ENCODE measurements around the gene SUZ12.

The SUZ12 gene

DNA sequence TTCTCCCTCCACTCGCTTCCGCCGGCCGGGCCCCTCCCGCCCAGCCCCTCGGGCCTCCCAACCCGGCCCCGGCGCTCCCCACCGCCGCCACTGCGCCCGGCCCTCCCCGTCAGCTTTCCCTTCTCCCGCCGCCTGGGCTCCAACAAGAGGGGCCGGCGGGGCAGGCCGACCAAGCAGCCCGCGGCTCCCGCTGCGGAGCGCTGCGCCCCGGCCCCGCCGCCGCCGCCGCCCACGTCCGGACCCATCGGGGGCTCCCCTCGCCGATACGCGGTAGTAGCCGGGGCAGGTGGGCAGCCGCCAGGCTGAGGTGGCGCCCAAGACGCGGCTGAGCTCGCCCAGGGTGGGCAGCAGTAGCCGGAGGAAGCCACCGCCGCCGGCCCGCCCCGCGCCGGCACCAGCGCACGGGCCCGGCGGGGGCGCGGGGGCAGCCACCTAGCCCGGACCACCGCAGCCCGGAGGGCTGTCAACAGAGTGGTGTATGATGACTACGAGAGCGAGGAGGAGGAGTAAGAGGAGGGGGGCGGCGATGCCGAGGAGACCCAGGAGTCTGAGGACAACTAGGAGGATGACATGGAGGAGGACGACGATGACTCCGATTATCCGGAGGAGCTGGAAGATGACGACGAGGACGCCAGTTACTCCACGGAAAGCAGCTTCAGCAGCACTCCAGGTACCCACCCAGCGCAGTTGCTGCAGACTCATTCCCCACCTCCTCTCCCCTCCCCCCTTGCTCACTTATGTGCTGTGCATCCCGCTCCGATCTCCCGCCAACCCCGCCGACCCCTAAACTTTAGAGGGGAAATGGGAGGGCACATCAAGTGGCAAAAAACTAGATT lies 70.9 kb downstream of the SUZ12 start (continued):
- no peak for TF ChIP-seq ZNF423 (tag by site-specific recombination; IDR thresholded peaks at IDR 0.05)
- TF ChIP-seq, protein P1, sequence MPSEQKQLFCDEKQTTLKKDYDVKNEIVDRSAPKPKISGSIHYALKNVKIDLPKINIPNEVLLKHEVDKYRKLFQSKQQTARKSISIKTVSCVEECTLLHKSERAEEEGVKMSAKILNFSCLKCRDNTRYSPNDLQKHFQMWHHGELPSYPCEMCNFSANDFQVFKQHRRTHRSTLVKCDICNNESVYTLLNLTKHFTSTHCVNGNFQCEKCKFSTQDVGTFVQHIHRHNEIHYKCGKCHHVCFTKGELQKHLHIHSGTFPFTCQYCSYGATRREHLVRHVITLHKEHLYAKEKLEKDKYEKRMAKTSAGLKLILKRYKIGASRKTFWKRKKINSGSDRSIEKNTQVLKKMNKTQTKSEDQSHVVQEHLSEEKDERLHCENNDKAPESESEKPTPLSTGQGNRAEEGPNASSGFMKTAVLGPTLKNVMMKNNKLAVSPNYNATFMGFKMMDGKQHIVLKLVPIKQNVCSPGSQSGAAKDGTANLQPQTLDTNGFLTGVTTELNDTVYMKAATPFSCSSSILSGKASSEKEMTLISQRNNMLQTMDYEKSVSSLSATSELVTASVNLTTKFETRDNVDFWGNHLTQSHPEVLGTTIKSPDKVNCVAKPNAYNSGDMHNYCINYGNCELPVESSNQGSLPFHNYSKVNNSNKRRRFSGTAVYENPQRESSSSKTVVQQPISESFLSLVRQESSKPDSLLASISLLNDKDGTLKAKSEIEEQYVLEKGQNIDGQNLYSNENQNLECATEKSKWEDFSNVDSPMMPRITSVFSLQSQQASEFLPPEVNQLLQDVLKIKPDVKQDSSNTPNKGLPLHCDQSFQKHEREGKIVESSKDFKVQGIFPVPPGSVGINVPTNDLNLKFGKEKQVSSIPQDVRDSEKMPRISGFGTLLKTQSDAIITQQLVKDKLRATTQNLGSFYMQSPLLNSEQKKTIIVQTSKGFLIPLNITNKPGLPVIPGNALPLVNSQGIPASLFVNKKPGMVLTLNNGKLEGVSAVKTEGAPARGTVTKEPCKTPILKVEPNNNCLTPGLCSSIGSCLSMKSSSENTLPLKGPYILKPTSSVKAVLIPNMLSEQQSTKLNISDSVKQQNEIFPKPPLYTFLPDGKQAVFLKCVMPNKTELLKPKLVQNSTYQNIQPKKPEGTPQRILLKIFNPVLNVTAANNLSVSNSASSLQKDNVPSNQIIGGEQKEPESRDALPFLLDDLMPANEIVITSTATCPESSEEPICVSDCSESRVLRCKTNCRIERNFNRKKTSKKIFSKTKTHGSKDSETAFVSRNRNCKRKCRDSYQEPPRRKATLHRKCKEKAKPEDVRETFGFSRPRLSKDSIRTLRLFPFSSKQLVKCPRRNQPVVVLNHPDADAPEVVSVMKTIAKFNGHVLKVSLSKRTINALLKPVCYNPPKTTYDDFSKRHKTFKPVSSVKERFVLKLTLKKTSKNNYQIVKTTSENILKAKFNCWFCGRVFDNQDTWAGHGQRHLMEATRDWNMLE (tag by site-specific recombination; conservative IDR thresholded peaks at IDR 0.05; ENCODE audit: low read depth), result no peak
- TF ChIP-seq ZFP41 (tag by site-specific recombination; IDR thresholded peaks at IDR 0.05; ENCODE audit: borderline replicate concordance), result no peak
- TF ChIP-seq, protein P2, sequence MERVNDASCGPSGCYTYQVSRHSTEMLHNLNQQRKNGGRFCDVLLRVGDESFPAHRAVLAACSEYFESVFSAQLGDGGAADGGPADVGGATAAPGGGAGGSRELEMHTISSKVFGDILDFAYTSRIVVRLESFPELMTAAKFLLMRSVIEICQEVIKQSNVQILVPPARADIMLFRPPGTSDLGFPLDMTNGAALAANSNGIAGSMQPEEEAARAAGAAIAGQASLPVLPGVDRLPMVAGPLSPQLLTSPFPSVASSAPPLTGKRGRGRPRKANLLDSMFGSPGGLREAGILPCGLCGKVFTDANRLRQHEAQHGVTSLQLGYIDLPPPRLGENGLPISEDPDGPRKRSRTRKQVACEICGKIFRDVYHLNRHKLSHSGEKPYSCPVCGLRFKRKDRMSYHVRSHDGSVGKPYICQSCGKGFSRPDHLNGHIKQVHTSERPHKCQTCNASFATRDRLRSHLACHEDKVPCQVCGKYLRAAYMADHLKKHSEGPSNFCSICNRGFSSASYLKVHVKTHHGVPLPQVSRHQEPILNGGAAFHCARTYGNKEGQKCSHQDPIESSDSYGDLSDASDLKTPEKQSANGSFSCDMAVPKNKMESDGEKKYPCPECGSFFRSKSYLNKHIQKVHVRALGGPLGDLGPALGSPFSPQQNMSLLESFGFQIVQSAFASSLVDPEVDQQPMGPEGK (tag by site-specific recombination; IDR thresholded peaks at IDR 0.05), result peak; percentile 80
- no peak for TF ChIP-seq ZNF211 (tag by site-specific recombination; IDR thresholded peaks at IDR 0.05; ENCODE audit: low read depth)
- TF ChIP-seq SP2 (tag by site-specific recombination; IDR thresholded peaks at IDR 0.05), result peak; percentile 37
- no peak for TF ChIP-seq ZNF350 (tag by site-specific recombination; IDR thresholded peaks at IDR 0.05)
- TF ChIP-seq, protein P3, sequence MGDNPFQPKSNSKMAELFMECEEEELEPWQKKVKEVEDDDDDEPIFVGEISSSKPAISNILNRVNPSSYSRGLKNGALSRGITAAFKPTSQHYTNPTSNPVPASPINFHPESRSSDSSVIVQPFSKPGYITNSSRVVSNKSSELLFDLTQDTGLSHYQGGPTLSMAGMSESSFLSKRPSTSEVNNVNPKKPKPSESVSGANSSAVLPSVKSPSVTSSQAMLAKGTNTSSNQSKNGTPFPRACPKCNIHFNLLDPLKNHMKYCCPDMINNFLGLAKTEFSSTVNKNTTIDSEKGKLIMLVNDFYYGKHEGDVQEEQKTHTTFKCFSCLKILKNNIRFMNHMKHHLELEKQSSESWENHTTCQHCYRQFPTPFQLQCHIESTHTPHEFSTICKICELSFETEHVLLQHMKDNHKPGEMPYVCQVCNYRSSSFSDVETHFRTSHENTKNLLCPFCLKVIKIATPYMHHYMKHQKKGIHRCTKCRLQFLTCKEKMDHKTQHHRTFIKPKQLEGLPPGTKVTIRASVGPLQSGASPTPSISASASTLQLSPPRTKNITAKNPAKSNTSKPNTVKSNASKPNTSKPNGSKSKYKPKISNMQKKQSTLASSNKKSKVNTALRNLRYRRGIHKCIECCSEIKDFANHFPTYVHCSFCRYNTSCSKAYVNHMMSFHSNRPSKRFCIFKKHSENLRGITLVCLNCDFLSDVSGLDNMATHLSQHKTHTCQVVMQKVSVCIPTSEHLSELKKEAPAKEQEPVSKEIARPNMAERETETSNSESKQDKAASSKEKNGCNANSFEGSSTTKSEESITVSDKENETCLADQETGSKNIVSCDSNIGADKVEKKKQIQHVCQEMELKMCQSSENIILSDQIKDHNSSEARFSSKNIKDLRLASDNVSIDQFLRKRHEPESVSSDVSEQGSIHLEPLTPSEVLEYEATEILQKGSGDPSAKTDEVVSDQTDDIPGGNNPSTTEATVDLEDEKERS (tag by site-specific recombination; IDR thresholded peaks at IDR 0.05), result no peak
- TF ChIP-seq ZNF133 (tag by site-specific recombination; IDR thresholded peaks at IDR 0.05), result no peak
- no peak for TF ChIP-seq ZNF48 (tag by site-specific recombination; IDR thresholded peaks at IDR 0.05)
- TF ChIP-seq, protein P4, sequence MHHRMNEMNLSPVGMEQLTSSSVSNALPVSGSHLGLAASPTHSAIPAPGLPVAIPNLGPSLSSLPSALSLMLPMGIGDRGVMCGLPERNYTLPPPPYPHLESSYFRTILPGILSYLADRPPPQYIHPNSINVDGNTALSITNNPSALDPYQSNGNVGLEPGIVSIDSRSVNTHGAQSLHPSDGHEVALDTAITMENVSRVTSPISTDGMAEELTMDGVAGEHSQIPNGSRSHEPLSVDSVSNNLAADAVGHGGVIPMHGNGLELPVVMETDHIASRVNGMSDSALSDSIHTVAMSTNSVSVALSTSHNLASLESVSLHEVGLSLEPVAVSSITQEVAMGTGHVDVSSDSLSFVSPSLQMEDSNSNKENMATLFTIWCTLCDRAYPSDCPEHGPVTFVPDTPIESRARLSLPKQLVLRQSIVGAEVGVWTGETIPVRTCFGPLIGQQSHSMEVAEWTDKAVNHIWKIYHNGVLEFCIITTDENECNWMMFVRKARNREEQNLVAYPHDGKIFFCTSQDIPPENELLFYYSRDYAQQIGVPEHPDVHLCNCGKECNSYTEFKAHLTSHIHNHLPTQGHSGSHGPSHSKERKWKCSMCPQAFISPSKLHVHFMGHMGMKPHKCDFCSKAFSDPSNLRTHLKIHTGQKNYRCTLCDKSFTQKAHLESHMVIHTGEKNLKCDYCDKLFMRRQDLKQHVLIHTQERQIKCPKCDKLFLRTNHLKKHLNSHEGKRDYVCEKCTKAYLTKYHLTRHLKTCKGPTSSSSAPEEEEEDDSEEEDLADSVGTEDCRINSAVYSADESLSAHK (tag by site-specific recombination; IDR thresholded peaks at IDR 0.05), result 0 out of 2 replicates have a peak, but pooled peaks have one; percentile 47
- no peak for TF ChIP-seq ZNF138 (tag by site-specific recombination; IDR thresholded peaks at IDR 0.05; ENCODE audit: borderline replicate concordance)
- TF ChIP-seq ZNF626 (tag by site-specific recombination; IDR thresholded peaks at IDR 0.05), result no peak
- TF ChIP-seq ZNF132 (tag by site-specific recombination; IDR thresholded peaks at IDR 0.05; ENCODE audit: borderline replicate concordance), result no peak
- no peak for TF ChIP-seq ZNF274 (IDR thresholded peaks at IDR 0.05; ENCODE audit: low read length)
- TF ChIP-seq ZNF274 (tag by site-specific recombination; IDR thresholded peaks at IDR 0.05; ENCODE audit: borderline replicate concordance), result no peak
- TF ChIP-seq, protein P5, sequence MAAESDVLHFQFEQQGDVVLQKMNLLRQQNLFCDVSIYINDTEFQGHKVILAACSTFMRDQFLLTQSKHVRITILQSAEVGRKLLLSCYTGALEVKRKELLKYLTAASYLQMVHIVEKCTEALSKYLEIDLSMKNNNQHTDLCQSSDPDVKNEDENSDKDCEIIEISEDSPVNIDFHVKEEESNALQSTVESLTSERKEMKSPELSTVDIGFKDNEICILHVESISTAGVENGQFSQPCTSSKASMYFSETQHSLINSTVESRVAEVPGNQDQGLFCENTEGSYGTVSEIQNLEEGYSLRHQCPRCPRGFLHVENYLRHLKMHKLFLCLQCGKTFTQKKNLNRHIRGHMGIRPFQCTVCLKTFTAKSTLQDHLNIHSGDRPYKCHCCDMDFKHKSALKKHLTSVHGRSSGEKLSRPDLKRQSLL (tag by site-specific recombination; IDR thresholded peaks at IDR 0.05), result no peak
- TF ChIP-seq ZNF341 (tag by site-specific recombination; IDR thresholded peaks at IDR 0.05; ENCODE audit: low read depth), result no peak
- TF ChIP-seq, protein P6, sequence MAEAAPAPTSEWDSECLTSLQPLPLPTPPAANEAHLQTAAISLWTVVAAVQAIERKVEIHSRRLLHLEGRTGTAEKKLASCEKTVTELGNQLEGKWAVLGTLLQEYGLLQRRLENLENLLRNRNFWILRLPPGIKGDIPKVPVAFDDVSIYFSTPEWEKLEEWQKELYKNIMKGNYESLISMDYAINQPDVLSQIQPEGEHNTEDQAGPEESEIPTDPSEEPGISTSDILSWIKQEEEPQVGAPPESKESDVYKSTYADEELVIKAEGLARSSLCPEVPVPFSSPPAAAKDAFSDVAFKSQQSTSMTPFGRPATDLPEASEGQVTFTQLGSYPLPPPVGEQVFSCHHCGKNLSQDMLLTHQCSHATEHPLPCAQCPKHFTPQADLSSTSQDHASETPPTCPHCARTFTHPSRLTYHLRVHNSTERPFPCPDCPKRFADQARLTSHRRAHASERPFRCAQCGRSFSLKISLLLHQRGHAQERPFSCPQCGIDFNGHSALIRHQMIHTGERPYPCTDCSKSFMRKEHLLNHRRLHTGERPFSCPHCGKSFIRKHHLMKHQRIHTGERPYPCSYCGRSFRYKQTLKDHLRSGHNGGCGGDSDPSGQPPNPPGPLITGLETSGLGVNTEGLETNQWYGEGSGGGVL (tag by site-specific recombination; IDR thresholded peaks at IDR 0.05), result peak; percentile 73
- no peak for TF ChIP-seq ZNF544 (tag by site-specific recombination; IDR thresholded peaks at IDR 0.05)
- TF ChIP-seq ZNF10 (tag by site-specific recombination; IDR thresholded peaks at IDR 0.05), result peak; percentile 45; the same call in 1 of the 2 replicates
- TF ChIP-seq ZSCAN30 (tag by site-specific recombination; IDR thresholded peaks at IDR 0.05), result no peak
- TF ChIP-seq ZNF324 (tag by site-specific recombination; IDR thresholded peaks at IDR 0.05), result no peak
